ENCODE measurements around the gene ADCY10. TPM values are rescaled to one million over a fixed set of nuclear protein-coding genes. Genes with fewer than 3 reads are reported as not detected.

The ADCY10 gene
- total and polyA plus RNA-seq, 9 donors = 0.03 to 0.21 (median 0.09) TPM

- Histone ChIP-seq H3K36me3 (ENCODE audit: control insufficient read depth, insufficient read depth, low read length) (no peaks in the 10 kb centered on the region), H3K9me3 (replicated peaks; ENCODE audit: control insufficient read depth, low read depth, low read length) (no peaks in the 10 kb centered on the region), H3K4me1 (ENCODE audit: control insufficient read depth, insufficient read depth, low read length) (peaks cover 19% of the 10 kb centered on the region), H3K4me3 (ENCODE audit: low read length) (no peak overlapping the region), H3K27me3 (ENCODE audit: control insufficient read depth, insufficient read depth, low read length) (no peaks in the 10 kb centered on the region), H3K27ac (ENCODE audit: low read length) (no peak overlapping the region)
- WGBS (ENCODE audit: insufficient coverage) = 50% methylated on average over 1 of the region's 3 CpGs
- DNase-seq = no peak
Observed at GRCh38 chr1:167800251-167800650, 113.7 kb downstream of the ADCY10 start.

DNA sequence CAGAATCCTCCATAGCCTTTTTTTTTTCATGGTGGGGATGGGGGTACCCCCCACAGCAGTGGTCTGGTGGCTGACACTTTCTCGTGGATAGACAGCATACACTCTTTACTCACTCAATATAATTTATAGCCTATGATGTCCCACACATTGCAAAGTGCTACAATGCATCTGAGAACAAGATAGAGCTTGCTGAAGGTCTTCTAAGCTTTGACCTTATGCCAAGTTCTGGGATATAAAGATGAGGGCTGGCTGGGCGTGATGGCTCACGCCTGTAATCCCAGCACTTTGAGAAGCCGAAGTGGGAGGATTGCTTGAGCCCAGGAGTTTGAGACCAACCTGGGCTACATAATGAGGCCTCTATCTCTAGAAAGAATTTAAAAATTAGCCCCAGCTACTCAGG is 114.2 kb downstream of the ADCY10 start:
- H3K4me1 ChIP-seq (ENCODE audit: control insufficient read depth, insufficient read depth, low read length) = peaks cover 20% of the 10 kb centered on the region
- WGBS (ENCODE audit: insufficient coverage) = 60% methylated on average over 2 of the region's 4 CpGs
- H3K9me3 ChIP-seq (replicated peaks; ENCODE audit: control insufficient read depth, low read depth, low read length) = no peaks in the 10 kb centered on the region
- no peak overlapping the region for H3K27ac ChIP-seq (ENCODE audit: low read length)
- no peak overlapping the region for H3K4me3 ChIP-seq (ENCODE audit: low read length)
- no peaks in the 10 kb centered on the region for H3K27me3 ChIP-seq (ENCODE audit: control insufficient read depth, insufficient read depth, low read length)
- no peaks in the 10 kb centered on the region for H3K36me3 ChIP-seq (ENCODE audit: control insufficient read depth, insufficient read depth, low read length)
- no peak for DNase-seq

- no peaks in the 10 kb centered on the region for H3K36me3 ChIP-seq (ENCODE audit: control insufficient read depth, insufficient read depth, low read length)
- no peak overlapping the region for H3K4me3 ChIP-seq (ENCODE audit: low read length)
- H3K27ac ChIP-seq (ENCODE audit: low read length) = no peak overlapping the region
- 73% methylated on average over 1 of the region's 4 CpGs for WGBS (ENCODE audit: insufficient coverage)
- no peaks in the 10 kb centered on the region for H3K27me3 ChIP-seq (ENCODE audit: control insufficient read depth, insufficient read depth, low read length)
- H3K9me3 ChIP-seq (replicated peaks; ENCODE audit: control insufficient read depth, low read depth, low read length) = no peaks in the 10 kb centered on the region
- no peak for DNase-seq
- H3K4me1 ChIP-seq (ENCODE audit: control insufficient read depth, insufficient read depth, low read length) = peaks cover 20% of the 10 kb centered on the region
Observed at GRCh38 chr1:167798952-167799351, 115.0 kb downstream of the ADCY10 start.

GRCh38 chr1:167797015-167797414 is 116.9 kb downstream of the ADCY10 start:
- Histone ChIP-seq H3K36me3 (ENCODE audit: control insufficient read depth, insufficient read depth, low read length) (no peaks in the 10 kb centered on the region), H3K27me3 (ENCODE audit: control insufficient read depth, insufficient read depth, low read length) (no peaks in the 10 kb centered on the region), H3K4me1 (ENCODE audit: control insufficient read depth, insufficient read depth, low read length) (peaks cover 23% of the 10 kb centered on the region), H3K9me3 (replicated peaks; ENCODE audit: control insufficient read depth, low read depth, low read length) (no peaks in the 10 kb centered on the region), H3K27ac (ENCODE audit: low read length) (peak overlapping the region; percentile 88), H3K4me3 (ENCODE audit: low read length) (no peak overlapping the region)
- WGBS (ENCODE audit: insufficient coverage) = no CpG with 5 or more reads among the region's 2 CpGs
- DNase-seq = peak; percentile 93

DNA sequence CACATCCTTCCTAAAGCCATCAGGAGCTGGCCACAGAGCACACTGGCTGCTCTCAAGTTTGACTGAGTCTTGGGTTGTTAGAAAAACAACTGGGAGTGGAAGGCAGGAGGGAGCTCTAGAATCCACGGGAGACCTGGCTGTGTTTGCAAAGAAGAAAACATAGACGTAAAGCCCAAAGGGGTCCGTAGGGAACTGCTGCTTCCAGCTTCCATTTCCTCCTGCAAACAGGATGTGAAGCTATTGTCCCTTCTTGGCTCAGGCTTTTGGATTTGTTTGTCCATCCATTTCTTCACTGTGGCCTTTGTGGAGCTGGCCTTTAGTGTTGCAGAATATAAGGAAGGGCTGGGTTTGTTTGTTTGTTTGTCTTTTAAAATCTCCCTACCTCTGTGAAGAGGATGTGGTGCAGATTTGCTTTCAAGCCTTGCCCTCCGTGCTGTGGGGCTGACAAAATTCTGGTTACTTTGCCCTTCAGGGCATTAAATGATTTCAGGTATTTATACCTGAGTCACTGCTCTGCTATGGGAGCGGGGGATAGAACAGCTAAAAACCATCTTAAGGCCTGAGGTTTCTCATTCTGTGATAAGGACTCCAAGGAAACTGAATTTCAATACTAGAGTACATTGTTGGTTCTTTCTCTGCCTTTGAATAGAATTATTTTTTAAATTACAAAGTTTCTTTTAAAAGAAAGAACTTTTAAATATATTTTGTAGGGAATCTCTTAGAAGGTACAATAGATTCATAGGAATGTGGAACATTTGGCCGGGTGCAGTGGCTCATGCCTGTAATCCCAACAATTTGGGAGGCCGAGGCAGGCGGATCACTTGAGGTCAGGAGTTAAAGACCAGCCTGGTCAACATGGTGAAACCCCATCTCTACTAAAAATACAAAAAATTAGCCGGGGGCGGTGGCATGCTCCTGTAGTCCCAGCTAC is 117.9 kb downstream of the ADCY10 start:
- H3K27me3 ChIP-seq (ENCODE audit: control insufficient read depth, insufficient read depth, low read length) = no peaks in the 10 kb centered on the region
- H3K4me3 ChIP-seq (ENCODE audit: low read length) = no peak overlapping the region
- peaks cover 28% of the 10 kb centered on the region for H3K4me1 ChIP-seq (ENCODE audit: control insufficient read depth, insufficient read depth, low read length)
- H3K9me3 ChIP-seq (replicated peaks; ENCODE audit: control insufficient read depth, low read depth, low read length) = no peaks in the 10 kb centered on the region
- WGBS (ENCODE audit: insufficient coverage) = 21% methylated on average over 3 of the region's 10 CpGs
- peak; percentile 93 for DNase-seq
- no peaks in the 10 kb centered on the region for H3K36me3 ChIP-seq (ENCODE audit: control insufficient read depth, insufficient read depth, low read length)
- H3K27ac ChIP-seq (ENCODE audit: low read length) = peak overlapping the region; percentile 88

DNA sequence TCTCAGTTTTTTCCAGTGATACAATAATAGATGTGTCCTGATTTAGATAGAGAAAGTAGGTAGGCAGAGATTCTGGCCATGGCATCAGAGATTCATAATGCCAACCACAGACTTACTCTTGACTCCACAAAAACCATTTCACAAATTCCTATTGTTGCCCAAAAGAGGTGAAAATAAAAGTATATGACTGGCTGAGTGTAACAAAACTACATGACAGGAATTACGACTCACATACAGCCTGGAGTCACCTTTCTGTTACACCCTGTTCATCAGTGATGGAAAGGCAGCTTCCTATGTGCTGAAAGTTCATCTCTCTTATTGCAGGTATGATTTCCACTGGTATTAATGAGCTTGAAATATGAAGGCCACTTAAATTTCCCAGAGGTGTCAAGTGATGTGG is 119.9 kb downstream of the ADCY10 start:
- H3K27me3 ChIP-seq (ENCODE audit: control insufficient read depth, insufficient read depth, low read length) = no peaks in the 10 kb centered on the region
- DNase-seq = no peak
- H3K27ac ChIP-seq (ENCODE audit: low read length) = no peak overlapping the region
- H3K4me1 ChIP-seq (ENCODE audit: control insufficient read depth, insufficient read depth, low read length) = peaks cover 28% of the 10 kb centered on the region
- no peaks in the 10 kb centered on the region for H3K9me3 ChIP-seq (replicated peaks; ENCODE audit: control insufficient read depth, low read depth, low read length)
- no CpG with 5 or more reads among the region's 1 CpG for WGBS (ENCODE audit: insufficient coverage)
- H3K36me3 ChIP-seq (ENCODE audit: control insufficient read depth, insufficient read depth, low read length) = peaks cover 17% of the 10 kb centered on the region
- no peak overlapping the region for H3K4me3 ChIP-seq (ENCODE audit: low read length)

- H3K4me3 ChIP-seq (ENCODE audit: low read length) = no peak overlapping the region
- DNase-seq = no peak
- WGBS (ENCODE audit: insufficient coverage) = no CpG with 5 or more reads among the region's 4 CpGs
- H3K36me3 ChIP-seq (ENCODE audit: control insufficient read depth, insufficient read depth, low read length) = peaks cover 17% of the 10 kb centered on the region
- no peaks in the 10 kb centered on the region for H3K9me3 ChIP-seq (replicated peaks; ENCODE audit: control insufficient read depth, low read depth, low read length)
- H3K27me3 ChIP-seq (ENCODE audit: control insufficient read depth, insufficient read depth, low read length) = no peaks in the 10 kb centered on the region
- peaks cover 28% of the 10 kb centered on the region for H3K4me1 ChIP-seq (ENCODE audit: control insufficient read depth, insufficient read depth, low read length)
- H3K27ac ChIP-seq (ENCODE audit: low read length) = no peak overlapping the region
Observed at GRCh38 chr1:167792188-167792565, 121.8 kb downstream of the ADCY10 start.

DNA sequence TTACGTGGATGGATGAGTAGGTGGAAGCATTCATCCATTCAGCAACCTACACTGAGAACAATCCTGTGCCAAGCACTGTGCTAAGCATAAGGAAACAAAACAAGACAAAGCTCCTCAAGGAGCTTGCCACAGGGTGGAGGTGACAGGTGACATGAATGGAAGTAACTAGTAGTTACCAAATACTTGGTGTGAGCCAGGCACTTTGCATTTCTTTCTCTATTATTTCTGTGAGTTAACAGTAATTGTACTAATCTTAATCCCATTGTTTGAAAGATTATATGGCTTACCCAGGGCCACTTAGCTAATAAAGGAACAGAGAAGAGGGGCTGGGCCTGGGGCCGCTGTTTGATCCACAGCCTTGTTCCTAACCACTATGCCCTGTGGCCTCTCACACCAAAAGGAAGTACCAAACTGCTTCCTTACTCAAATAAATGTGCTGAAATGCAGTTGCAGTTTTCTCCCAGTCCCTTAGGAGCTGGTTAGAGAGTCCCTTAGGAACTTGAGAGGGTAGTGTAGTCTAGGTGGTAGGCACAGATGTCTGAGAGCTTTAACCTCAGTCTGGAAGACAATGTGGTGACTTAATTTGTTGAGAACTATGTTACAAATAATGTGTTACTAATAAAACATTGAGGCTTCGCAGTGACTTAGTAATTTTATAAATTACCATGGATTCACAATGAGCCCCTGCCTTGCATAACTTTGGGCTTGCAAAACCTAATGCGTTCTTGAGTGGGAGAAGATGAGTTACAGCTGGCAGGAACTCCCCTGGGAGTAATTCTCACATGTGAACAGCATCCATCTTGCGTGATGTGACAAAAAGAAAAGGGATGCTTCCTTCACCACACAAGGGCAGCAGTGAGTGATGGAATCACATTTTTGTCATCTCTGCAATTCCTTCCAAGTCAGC is 122.4 kb downstream of the ADCY10 start:
- Histone ChIP-seq H3K4me3 (ENCODE audit: low read length) (no peak overlapping the region), H3K9me3 (replicated peaks; ENCODE audit: control insufficient read depth, low read depth, low read length) (no peaks in the 10 kb centered on the region), H3K27me3 (ENCODE audit: control insufficient read depth, insufficient read depth, low read length) (no peaks in the 10 kb centered on the region), H3K36me3 (ENCODE audit: control insufficient read depth, insufficient read depth, low read length) (peaks cover 17% of the 10 kb centered on the region), H3K4me1 (ENCODE audit: control insufficient read depth, insufficient read depth, low read length) (peaks cover 23% of the 10 kb centered on the region), H3K27ac (ENCODE audit: low read length) (no peak overlapping the region)
- peak; percentile 58 for DNase-seq
- no CpG with 5 or more reads among the region's 5 CpGs for WGBS (ENCODE audit: insufficient coverage)

GRCh38 chr1:167790117-167790516 is 123.8 kb downstream of the ADCY10 start:
- WGBS (ENCODE audit: insufficient coverage) = 91% methylated on average over 5 of the region's 5 CpGs
- no peak overlapping the region for H3K27ac ChIP-seq (ENCODE audit: low read length)
- H3K4me1 ChIP-seq (ENCODE audit: control insufficient read depth, insufficient read depth, low read length) = peaks cover 9% of the 10 kb centered on the region
- H3K4me3 ChIP-seq (ENCODE audit: low read length) = no peak overlapping the region
- no peak for DNase-seq
- H3K27me3 ChIP-seq (ENCODE audit: control insufficient read depth, insufficient read depth, low read length) = no peaks in the 10 kb centered on the region
- H3K9me3 ChIP-seq (replicated peaks; ENCODE audit: control insufficient read depth, low read depth, low read length) = no peaks in the 10 kb centered on the region
- peaks cover 19% of the 10 kb centered on the region for H3K36me3 ChIP-seq (ENCODE audit: control insufficient read depth, insufficient read depth, low read length)

DNA sequence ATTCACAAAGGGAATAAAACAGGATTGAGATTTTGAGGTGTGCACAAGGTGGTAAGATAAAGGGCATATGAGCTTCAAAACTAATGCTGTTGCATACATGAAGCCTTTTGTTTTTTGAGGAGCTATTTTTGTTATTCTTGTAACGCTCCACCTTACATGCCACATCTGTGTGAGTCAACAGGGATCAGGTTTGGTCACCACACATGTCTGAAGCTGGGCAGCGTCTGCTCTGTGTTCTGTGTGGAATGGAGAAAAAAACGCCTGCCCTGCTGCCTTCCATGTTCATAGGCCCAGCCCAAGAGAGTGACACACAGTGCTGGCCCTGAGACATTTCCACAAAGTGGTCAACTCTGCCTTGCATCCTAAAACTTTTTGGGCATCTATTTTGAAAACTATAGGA is 124.4 kb downstream of the ADCY10 start:
- H3K27me3 ChIP-seq (ENCODE audit: control insufficient read depth, insufficient read depth, low read length) = no peaks in the 10 kb centered on the region
- no peak overlapping the region for H3K4me3 ChIP-seq (ENCODE audit: low read length)
- H3K4me1 ChIP-seq (ENCODE audit: control insufficient read depth, insufficient read depth, low read length) = peaks cover 8% of the 10 kb centered on the region
- no peak overlapping the region for H3K27ac ChIP-seq (ENCODE audit: low read length)
- no peak for DNase-seq
- WGBS (ENCODE audit: insufficient coverage) = 84% methylated on average over 3 of the region's 3 CpGs
- H3K36me3 ChIP-seq (ENCODE audit: control insufficient read depth, insufficient read depth, low read length) = peaks cover 22% of the 10 kb centered on the region
- H3K9me3 ChIP-seq (replicated peaks; ENCODE audit: control insufficient read depth, low read depth, low read length) = no peaks in the 10 kb centered on the region

Data from muscle of leg (tissue), 11 donors.